Stimulated activated CD4-positive, alpha-beta T cell treated with anti-CD3 and anti-CD28 coated beads, Interleukin-4, amount 100 ng/mL, for 24 hours (primary cell): ENCODE data around the gene PGAP6.
"Not testable (repeated sequence)": the region's sequence is repeated elsewhere in the genome, so short reads cannot be mapped to it uniquely, and the experiment has no call there.

Experiments
- DNase-seq: peaks from one replicate; pipeline ENCODE4 v3.0.0-alpha.2; 2020

Gene PGAP6

GRCh38 chr16:363766-364490 lies 17.9 kb downstream of the PGAP6 start:
- no peak for DNase-seq

- DNase-seq: no peak
These were observed 18.5 kb downstream of the PGAP6 start for GRCh38 chr16:363110-363765.

GRCh38 chr16:362702-362999 lies 19.1 kb downstream of the PGAP6 start:
- DNase-seq: not testable (repeated sequence)

GRCh38 chr16:361872-362701 lies 19.7 kb downstream of the PGAP6 start:
- peak; percentile 77 for DNase-seq

GRCh38 chr16:361341-361871 lies 20.4 kb downstream of the PGAP6 start:
- DNase-seq: no peak

- DNase-seq: no peak
These were observed 21.0 kb downstream of the PGAP6 start for GRCh38 chr16:360698-361336.

GRCh38 chr16:359871-360697 lies 21.7 kb downstream of the PGAP6 start:
- DNase-seq: no peak

- no peak for DNase-seq
These were observed 22.6 kb downstream of the PGAP6 start for GRCh38 chr16:359067-359763.

- DNase-seq: no peak
These were observed 25.0 kb downstream of the PGAP6 start for GRCh38 chr16:356741-357140.

- DNase-seq: no peak
These were observed 26.8 kb downstream of the PGAP6 start for GRCh38 chr16:354971-355461.

- no peak for DNase-seq
These were observed 27.4 kb downstream of the PGAP6 start for GRCh38 chr16:354291-354881.

- DNase-seq: no peak
These were observed 28.1 kb downstream of the PGAP6 start for GRCh38 chr16:353404-354290.

GRCh38 chr16:352547-353403 lies 29.0 kb downstream of the PGAP6 start, which contains the start of gene AXIN1:
Gene AXIN1, minus strand, starts transcription at chr16:352723. Its CDS starts 5,698 bp downstream, at chr16:347025.
- peak; percentile 100 for DNase-seq

GRCh38 chr16:351804-352520 lies 29.8 kb downstream of the PGAP6 start:
- DNase-seq: no peak

- no peak for DNase-seq
These were observed 31.6 kb downstream of the PGAP6 start for GRCh38 chr16:350203-350602.

GRCh38 chr16:349211-349610 lies 32.6 kb downstream of the PGAP6 start:
- no peak for DNase-seq

- not testable (repeated sequence) for DNase-seq
These were observed 33.3 kb downstream of the PGAP6 start for GRCh38 chr16:348495-348894.

- no peak for DNase-seq
These were observed 34.6 kb downstream of the PGAP6 start for GRCh38 chr16:347203-347602.
